ENCODE data around the gene TMEM190.

GRCh38 chr19:55383279-55384130 is 6.9 kb downstream of the TMEM190 start:
- peak; percentile 9 to 23 for TF ChIP-seq CTCF (IDR thresholded peaks at IDR 0.05; ENCODE audit: extremely low read depth in 1 of 2, insufficient read depth in 1 of 2, low read depth in 1 of 2, low read length in 2 of 2)
- no peak for TF ChIP-seq JUN (IDR thresholded peaks at IDR 0.05; ENCODE audit: borderline replicate concordance, insufficient read depth, insufficient read length, low read depth)
- no peak for TF ChIP-seq EZH2 (IDR thresholded peaks at IDR 0.05; ENCODE audit: borderline replicate concordance, low read depth, low read length, severe bottlenecking)
- TF ChIP-seq MAX (IDR thresholded peaks at IDR 0.05; ENCODE audit: insufficient read depth, insufficient read length), result no peak
- no peak for TF ChIP-seq POLR2A (IDR thresholded peaks at IDR 0.05; ENCODE audit: low read depth, low read length)
- no peak for TF ChIP-seq POLR2AphosphoS5 (IDR thresholded peaks at IDR 0.05; ENCODE audit: insufficient read depth, low read depth, low read length)
- TF ChIP-seq MYC (IDR thresholded peaks at IDR 0.05; ENCODE audit: low read depth, low read length), result no peak
- TF ChIP-seq GATA2 (IDR thresholded peaks at IDR 0.05; ENCODE audit: insufficient read depth, insufficient read length, low read depth, low read length), result no peak

Measured in endothelial cell of umbilical vein (primary cell).